H1 (cell line): ENCODE measurements around the gene WDR45. TPM values are rescaled to one million over a fixed set of nuclear protein-coding genes. Genes with fewer than 3 reads are reported as not detected.

Source experiments
- JUND ChIP-seq: IDR thresholded peaks from 2 replicates; pipeline ENCODE4 v1.6.1; 2011; ENCODE audit warnings: mild to moderate bottlenecking, improper control_type of control experiment, low read length
- polyA plus RNA-seq, 7 experiments: library from polyadenylated mRNA; depleted of rRNA in 3 of 7; stranded (reverse) in 5 of 7; unstranded in 2 of 7; fragments of >200 nt in 5 of 7; fragments of 200-250 nt in 2 of 7; gene quantifications; 1 replicate in 5 of 7; 2 replicates in 1 of 7; 4 replicates in 1 of 7; pipeline versions ENCODE4 v1.2.1 to v1.2.3, GENCODE V29; 2011 to 2013; ENCODE audit warnings: missing spikeins in 2 of 7, mixed read lengths in 2 of 7
- total RNA-seq: library from RNA; stranded (reverse); fragmentation: NEBNext Ultra II Directional; extraction: Animal tissue kit (Norgen Biotek cat#: 25700); gene quantifications from 2 replicates; pipeline ENCODE4 v1.2.1, GENCODE V29; 2021

WDR45 gene
- total and polyA plus RNA-seq, 2 of the 8 experiments (the other 6 are each of a cell fraction or from before 2014, with no cell fraction given), result 27.9 to 49.7 TPM

DNA sequence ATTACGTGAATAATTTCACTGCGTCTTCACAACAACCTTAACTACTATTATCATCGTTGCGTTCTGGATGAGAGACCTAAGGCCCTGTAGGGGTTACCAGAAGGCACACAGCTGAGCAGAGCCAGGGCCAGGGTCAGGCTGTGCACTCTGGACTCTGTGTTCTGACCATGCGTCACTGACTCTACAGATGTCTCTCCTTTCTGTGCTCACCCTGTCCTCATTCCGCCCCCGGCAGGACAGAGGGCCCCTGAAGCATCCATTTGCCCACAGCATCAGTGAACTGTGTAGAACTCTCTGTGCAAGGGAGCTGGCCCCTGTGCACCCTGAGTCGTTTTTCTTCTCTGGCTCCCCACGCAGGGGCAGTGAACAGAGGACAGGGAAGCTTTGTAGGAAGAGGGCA, 22.5 kb upstream of the WDR45 start (continued):
- TF ChIP-seq JUND, result no peak
- TF ChIP-seq, all 59 proteins: peak for 0
